ENCODE measurements around the gene SERPING1.

- TF ChIP-seq MAFG (CRISPR knock-in tag; IDR thresholded peaks at IDR 0.05) = no peak
- TF ChIP-seq POLR2A (IDR thresholded peaks at IDR 0.05; ENCODE audit: insufficient read depth in 1 of 2, low read depth in 2 of 2, low read length in 2 of 2) = no peak
- TF ChIP-seq TEAD2 (CRISPR knock-in tag; IDR thresholded peaks at IDR 0.05) = no peak
- no peak for TF ChIP-seq ZNF850 (CRISPR knock-in tag; conservative IDR thresholded peaks at IDR 0.05)
- no peak for TF ChIP-seq HMGXB3 (CRISPR knock-in tag; IDR thresholded peaks at IDR 0.05; ENCODE audit: borderline replicate concordance)
- TF ChIP-seq ARID5B (CRISPR knock-in tag; IDR thresholded peaks at IDR 0.05) = no peak
- no peak for TF ChIP-seq MXI1 (IDR thresholded peaks at IDR 0.05; ENCODE audit: borderline replicate concordance, low read depth, low read length)
- no peak for TF ChIP-seq ZNF556 (CRISPR knock-in tag; IDR thresholded peaks at IDR 0.05; ENCODE audit: borderline replicate concordance)
- TF ChIP-seq ZNF235 (CRISPR knock-in tag; IDR thresholded peaks at IDR 0.05; ENCODE audit: borderline replicate concordance) = no peak
- no peak for TF ChIP-seq ZC3H4 (CRISPR knock-in tag; IDR thresholded peaks at IDR 0.05; ENCODE audit: borderline replicate concordance)
- TF ChIP-seq PRDM4 (CRISPR knock-in tag; IDR thresholded peaks at IDR 0.05; ENCODE audit: borderline replicate concordance) = no peak
- TF ChIP-seq CTCF (CRISPR knock-in tag; IDR thresholded peaks at IDR 0.05) = peak; percentile 67
These were observed 65.4 kb downstream of the SERPING1 start for GRCh38 chr11:57662893-57663292.
